Activated T-helper 17 cell treated with anti-CD3 and anti-CD28 coated beads, Interleukin-2, amount 50 U/mL, for 72 hours (primary cell): Measurements from ENCODE around the gene DOHH. TPM values are rescaled to one million over a fixed set of nuclear protein-coding genes. Genes with fewer than 3 reads are reported as not detected.
A peak's percentile ranks its signal among the peaks of the same experiment; 100 is the strongest.
"Not testable (repeated sequence)": the region's sequence is repeated elsewhere in the genome, so short reads cannot be mapped to it uniquely, and the experiment has no call there.

Experiments used
- ATAC-seq: fragments of 150-1000 bp; cut with Tn5 transposase; replicated peaks from 2 replicates; pipeline ENCODE4 v1.10.0; 2021; ENCODE audit warnings: mild to moderate bottlenecking, moderate library complexity
- H3K27ac Mint-ChIP-seq: one replicate; pipeline ENCODE4 v1.8.0; 2022; ENCODE audit warnings: mixed read lengths
- H3K27me3 Mint-ChIP-seq: one replicate; pipeline ENCODE4 v1.8.0; 2022; ENCODE audit warnings: mixed read lengths
- H3K36me3 Mint-ChIP-seq: one replicate; pipeline ENCODE4 v1.8.0; 2022; ENCODE audit warnings: low read depth, mild to moderate bottlenecking, mixed read lengths
- H3K4me1 Mint-ChIP-seq: one replicate; pipeline ENCODE4 v1.8.0; 2022; ENCODE audit warnings: mixed read lengths
- H3K4me3 Mint-ChIP-seq: one replicate; pipeline ENCODE4 v1.8.0; 2022; ENCODE audit warnings: mild to moderate bottlenecking, mixed read lengths
- H3K9me3 Mint-ChIP-seq: one replicate; pipeline ENCODE4 v1.8.0; 2022; ENCODE audit warnings: mixed read lengths
- total RNA-seq, 2 donors: library from RNA; stranded (reverse); gene quantifications; one replicate each; pipeline ENCODE4 v1.2.3, GENCODE V29; 2022

DOHH gene
- total RNA-seq, 2 donors from 2014 or later, result 11.1 to 22.2 TPM

- Mint-ChIP-seq H3K4me1 (peaks cover 15% of the 10 kb centered on the region), H3K9me3 (no peaks in the 10 kb centered on the region), H3K4me3 (no peak overlapping the region), H3K27ac (no peak overlapping the region), H3K27me3 (no peaks in the 10 kb centered on the region), H3K36me3 (peaks cover 15% of the 10 kb centered on the region)
- ATAC-seq, result no peak
Observed at GRCh38 chr19:3518255-3518654, 17.8 kb upstream of the DOHH start.

- Mint-ChIP-seq H3K27me3 (no peaks in the 10 kb centered on the region), H3K9me3 (no peaks in the 10 kb centered on the region), H3K27ac (no peak overlapping the region), H3K4me1 (peaks cover 15% of the 10 kb centered on the region), H3K4me3 (no peak overlapping the region), H3K36me3 (peaks cover 14% of the 10 kb centered on the region)
- no peak for ATAC-seq
Observed at GRCh38 chr19:3517638-3518037, 17.2 kb upstream of the DOHH start.

GRCh38 chr19:3516675-3517207 lies 16.3 kb upstream of the DOHH start:
- Mint-ChIP-seq H3K36me3 (peaks cover 13% of the 10 kb centered on the region), H3K4me3 (no peak overlapping the region), H3K27me3 (no peaks in the 10 kb centered on the region), H3K4me1 (peaks cover 15% of the 10 kb centered on the region), H3K9me3 (no peaks in the 10 kb centered on the region), H3K27ac (no peak overlapping the region)
- ATAC-seq, result peak; percentile 73

GRCh38 chr19:3515891-3516422 lies 15.5 kb upstream of the DOHH start:
- Mint-ChIP-seq H3K9me3 (no peaks in the 10 kb centered on the region), H3K4me1 (peaks cover 12% of the 10 kb centered on the region), H3K27ac (no peak overlapping the region), H3K27me3 (no peaks in the 10 kb centered on the region), H3K36me3 (peaks cover 6% of the 10 kb centered on the region), H3K4me3 (no peak overlapping the region)
- no peak for ATAC-seq

GRCh38 chr19:3514930-3515329 lies 14.5 kb upstream of the DOHH start:
- Mint-ChIP-seq H3K27ac (no peak overlapping the region), H3K36me3 (peaks cover 8% of the 10 kb centered on the region), H3K4me1 (peaks cover 12% of the 10 kb centered on the region), H3K27me3 (no peaks in the 10 kb centered on the region), H3K4me3 (no peak overlapping the region), H3K9me3 (no peaks in the 10 kb centered on the region)
- no peak for ATAC-seq

- ATAC-seq, result no peak
- no peaks in the 10 kb centered on the region for H3K27me3 Mint-ChIP-seq
- H3K36me3 Mint-ChIP-seq, result peaks cover 22% of the 10 kb centered on the region
- H3K4me1 Mint-ChIP-seq, result peaks cover 22% of the 10 kb centered on the region
- no peaks in the 10 kb centered on the region for H3K9me3 Mint-ChIP-seq
- no peak overlapping the region for H3K4me3 Mint-ChIP-seq
- no peak overlapping the region for H3K27ac Mint-ChIP-seq
Observed at GRCh38 chr19:3513229-3514140, 13.0 kb upstream of the DOHH start.

GRCh38 chr19:3512562-3513228 lies 12.2 kb upstream of the DOHH start:
- H3K4me1 Mint-ChIP-seq, result peaks cover 22% of the 10 kb centered on the region
- H3K27me3 Mint-ChIP-seq, result no peaks in the 10 kb centered on the region
- no peak overlapping the region for H3K27ac Mint-ChIP-seq
- H3K9me3 Mint-ChIP-seq, result no peaks in the 10 kb centered on the region
- H3K36me3 Mint-ChIP-seq, result peaks cover 26% of the 10 kb centered on the region
- no peak for ATAC-seq
- no peak overlapping the region for H3K4me3 Mint-ChIP-seq

GRCh38 chr19:3511506-3512251 lies 11.2 kb upstream of the DOHH start:
- Mint-ChIP-seq H3K4me3 (no peak overlapping the region), H3K27ac (no peak overlapping the region), H3K36me3 (peaks cover 36% of the 10 kb centered on the region), H3K4me1 (peaks cover 30% of the 10 kb centered on the region), H3K9me3 (no peaks in the 10 kb centered on the region), H3K27me3 (no peaks in the 10 kb centered on the region)
- no peak for ATAC-seq

GRCh38 chr19:3510727-3511126 lies 10.3 kb upstream of the DOHH start:
- Mint-ChIP-seq H3K9me3 (no peaks in the 10 kb centered on the region), H3K4me3 (no peak overlapping the region), H3K27me3 (no peaks in the 10 kb centered on the region), H3K36me3 (peaks cover 36% of the 10 kb centered on the region), H3K4me1 (peaks cover 30% of the 10 kb centered on the region), H3K27ac (no peak overlapping the region)
- no peak for ATAC-seq

- Mint-ChIP-seq H3K4me3 (peak overlapping the region; percentile 81), H3K9me3 (no peaks in the 10 kb centered on the region), H3K4me1 (peaks cover 29% of the 10 kb centered on the region), H3K36me3 (peaks cover 36% of the 10 kb centered on the region), H3K27ac (peak overlapping the region; percentile 94), H3K27me3 (no peaks in the 10 kb centered on the region)
- ATAC-seq, result peak; percentile 37
Observed at GRCh38 chr19:3509566-3509989, 9.1 kb upstream of the DOHH start.

- Mint-ChIP-seq H3K27me3 (no peaks in the 10 kb centered on the region), H3K4me3 (peak overlapping the region; percentile 81), H3K36me3 (peaks cover 36% of the 10 kb centered on the region), H3K4me1 (peaks cover 23% of the 10 kb centered on the region), H3K9me3 (no peaks in the 10 kb centered on the region), H3K27ac (peak overlapping the region; percentile 94)
- ATAC-seq, result no peak
Observed at GRCh38 chr19:3508771-3509535, 8.5 kb upstream of the DOHH start.

- peaks cover 36% of the 10 kb centered on the region for H3K36me3 Mint-ChIP-seq
- ATAC-seq, H3K27me3 Mint-ChIP-seq, H3K9me3 Mint-ChIP-seq, H3K27ac Mint-ChIP-seq: not testable (repeated sequence)
- peaks cover 20% of the 10 kb centered on the region for H3K4me1 Mint-ChIP-seq
- H3K4me3 Mint-ChIP-seq, result peak overlapping the region; percentile 81
Observed at GRCh38 chr19:3508121-3508661, 7.7 kb upstream of the DOHH start.

GRCh38 chr19:3507371-3508120 lies 7.1 kb upstream of the DOHH start:
- Mint-ChIP-seq H3K27ac (peak overlapping the region; percentile 97), H3K4me3 (peak overlapping the region; percentile 81), H3K9me3 (no peaks in the 10 kb centered on the region), H3K36me3 (peaks cover 36% of the 10 kb centered on the region), H3K27me3 (no peaks in the 10 kb centered on the region), H3K4me1 (peaks cover 20% of the 10 kb centered on the region)
- no peak for ATAC-seq
